Activated CD4-positive, CD25-positive, alpha-beta regulatory T cell (primary cell): ENCODE results near the gene CDC42SE2.
"Not testable (repeated sequence)": the region's sequence is repeated elsewhere in the genome, so short reads cannot be mapped to it uniquely, and the experiment has no call there.

ENCODE experiments used
- DNase-seq, 4 experiments: peaks; one replicate each; lab custom pipeline; 2025; lab: John Stamatoyannopoulos, UW

CDC42SE2 gene

GRCh38 chr5:131277875-131278740 lies 14.3 kb downstream of the CDC42SE2 start:
- no peak for DNase-seq

GRCh38 chr5:131278741-131279124 lies 14.9 kb downstream of the CDC42SE2 start:
- not testable (repeated sequence) for DNase-seq

GRCh38 chr5:131279204-131279603 lies 15.4 kb downstream of the CDC42SE2 start:
- DNase-seq: no peak

- no peak for DNase-seq
Observed at GRCh38 chr5:131280417-131280816, 16.6 kb downstream of the CDC42SE2 start.

GRCh38 chr5:131281133-131281867 lies 17.4 kb downstream of the CDC42SE2 start:
- DNase-seq: no peak

DNA sequence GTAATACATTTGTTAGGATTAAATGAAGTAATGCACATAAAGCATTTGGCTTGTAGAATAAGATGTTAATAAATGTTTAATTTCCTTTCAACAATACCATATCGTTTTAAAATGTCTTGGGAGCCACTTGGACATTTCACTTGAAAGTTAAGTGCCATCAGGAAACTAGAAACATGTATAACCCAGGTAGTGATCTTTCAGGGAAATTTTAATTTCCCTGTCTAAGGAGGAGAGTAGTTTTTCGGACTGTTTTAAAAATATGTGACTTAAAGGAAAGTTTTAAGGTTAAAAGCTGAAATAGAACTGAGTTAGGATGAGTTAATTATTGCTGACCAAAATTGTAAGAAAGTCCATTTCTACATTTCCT lies 18.0 kb downstream of the CDC42SE2 start:
- DNase-seq: no peak

DNA sequence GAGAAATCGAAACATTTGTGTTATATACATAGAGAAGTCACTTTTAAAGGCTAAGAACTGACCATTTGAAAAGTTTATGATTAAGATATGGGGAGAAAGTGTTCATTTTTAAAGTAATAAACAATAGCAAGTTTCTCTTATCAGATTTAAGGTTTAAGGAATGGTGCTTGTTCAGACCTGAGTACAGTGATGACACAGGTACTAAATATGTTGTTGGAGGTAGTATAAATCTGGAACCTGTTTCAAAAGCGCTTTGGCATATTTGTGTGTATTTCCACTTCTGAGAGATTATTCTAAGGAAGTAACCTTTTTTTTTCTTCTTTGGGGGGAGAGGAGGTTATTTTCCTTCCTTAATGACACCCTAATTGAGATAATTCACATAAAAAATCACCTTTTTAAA lies 18.4 kb downstream of the CDC42SE2 start:
- no peak for DNase-seq

- DNase-seq: no peak
Observed at GRCh38 chr5:131285703-131286399, 22.0 kb downstream of the CDC42SE2 start.

DNA sequence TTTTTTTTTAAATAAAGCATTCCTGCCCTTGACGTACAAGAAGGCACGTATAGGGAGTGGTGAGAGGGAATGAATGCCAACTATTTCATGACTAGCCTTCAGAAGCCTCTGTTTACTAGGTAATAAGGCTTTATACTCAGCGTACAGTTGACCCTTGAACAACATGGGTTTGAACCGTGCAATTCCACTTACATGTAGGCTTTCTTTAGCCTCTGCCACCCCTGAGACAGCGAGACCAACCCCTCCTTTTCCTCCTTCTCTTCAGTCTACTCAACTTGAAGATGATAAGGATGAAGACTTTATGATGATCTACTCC lies 22.5 kb downstream of the CDC42SE2 start:
- no peak for DNase-seq

GRCh38 chr5:131288328-131288727 lies 24.5 kb downstream of the CDC42SE2 start:
- no peak for DNase-seq

DNA sequence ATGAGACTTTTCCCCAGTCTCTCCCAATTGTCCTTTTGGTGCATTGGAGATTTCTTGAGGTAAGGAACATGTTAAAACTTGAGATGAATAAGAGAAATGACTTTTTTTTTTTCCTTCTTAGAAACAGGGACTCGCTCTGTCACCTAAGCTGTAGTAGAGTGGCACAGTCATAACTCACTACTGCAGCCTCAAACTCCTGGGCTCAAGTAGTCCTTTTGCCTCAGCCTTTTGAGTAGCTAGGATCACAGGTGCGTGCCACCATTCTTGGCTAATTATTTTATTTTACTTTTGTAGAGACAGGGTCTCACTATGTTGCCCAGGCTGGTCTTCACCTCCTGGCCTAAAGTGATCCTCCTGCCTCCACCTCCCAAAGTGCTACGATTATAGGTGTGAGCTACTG lies 25.9 kb downstream of the CDC42SE2 start:
- DNase-seq: no peak

DNA sequence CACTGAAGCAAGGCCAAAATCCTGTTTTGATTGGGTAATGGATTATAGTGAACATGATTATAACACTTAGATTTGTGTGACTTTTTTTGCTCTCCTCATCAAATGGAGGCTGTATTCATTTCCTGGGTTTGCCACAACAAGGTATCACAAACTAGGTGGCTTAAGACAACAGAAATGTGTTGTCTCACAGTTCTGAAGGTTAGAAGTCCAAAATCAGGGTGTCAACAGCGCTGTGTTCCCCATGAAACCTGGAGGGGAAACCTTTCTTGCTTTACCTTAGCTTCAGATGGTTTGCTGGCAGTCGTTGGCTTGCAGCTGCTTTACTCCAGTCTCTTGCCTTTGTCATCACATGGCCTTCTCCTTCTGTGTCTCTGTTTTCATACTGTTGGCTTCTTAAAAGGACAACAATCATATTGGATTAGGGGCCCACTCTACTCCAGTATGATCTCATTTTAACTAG lies 32.4 kb downstream of the CDC42SE2 start:
- no peak for DNase-seq

DNA sequence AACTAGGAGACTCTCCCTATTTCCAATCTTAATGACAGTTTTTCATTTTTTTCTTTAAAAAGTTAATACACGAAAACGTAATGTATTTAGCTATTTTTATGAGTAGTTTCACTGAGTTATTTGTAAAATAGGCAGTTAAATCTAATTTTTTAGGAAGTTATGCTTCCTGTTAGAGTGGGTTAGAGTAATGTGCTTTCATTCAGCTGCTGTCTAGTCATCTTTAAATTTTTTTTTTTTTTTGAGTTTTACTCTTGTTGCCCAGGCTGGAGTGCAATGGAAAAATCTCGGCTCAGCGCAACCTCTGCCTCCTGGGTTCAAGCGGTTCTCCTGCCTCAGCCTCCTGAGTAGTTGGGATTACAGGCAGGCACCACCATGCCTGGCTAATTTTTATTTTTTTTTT lies 34.0 kb downstream of the CDC42SE2 start:
- DNase-seq: no peak

DNA sequence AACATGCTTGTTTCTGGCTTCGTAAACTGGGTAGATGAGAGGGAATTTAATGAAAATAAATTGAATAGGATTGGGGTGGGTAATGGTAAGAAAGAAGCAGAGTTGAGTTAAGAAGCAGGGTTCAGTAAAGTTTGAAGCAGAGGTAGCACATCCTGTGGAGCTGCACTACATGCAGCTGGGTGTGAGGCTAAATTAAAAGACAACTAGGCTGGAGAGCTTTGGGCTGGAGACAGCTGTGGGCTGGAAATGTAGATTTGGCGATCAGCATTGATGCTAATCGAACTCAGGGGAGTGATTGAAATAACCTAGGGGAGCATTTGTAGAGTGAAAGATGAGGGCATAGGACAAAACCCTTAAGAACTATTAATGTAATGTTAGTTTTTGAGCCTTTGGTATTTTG lies 35.6 kb downstream of the CDC42SE2 start:
- DNase-seq: no peak

- no peak for DNase-seq
Observed at GRCh38 chr5:131302506-131302905, 38.7 kb downstream of the CDC42SE2 start.

- no peak for DNase-seq
Observed at GRCh38 chr5:131303537-131303936, 39.7 kb downstream of the CDC42SE2 start.

GRCh38 chr5:131304414-131304813 lies 40.6 kb downstream of the CDC42SE2 start:
- no peak for DNase-seq

DNA sequence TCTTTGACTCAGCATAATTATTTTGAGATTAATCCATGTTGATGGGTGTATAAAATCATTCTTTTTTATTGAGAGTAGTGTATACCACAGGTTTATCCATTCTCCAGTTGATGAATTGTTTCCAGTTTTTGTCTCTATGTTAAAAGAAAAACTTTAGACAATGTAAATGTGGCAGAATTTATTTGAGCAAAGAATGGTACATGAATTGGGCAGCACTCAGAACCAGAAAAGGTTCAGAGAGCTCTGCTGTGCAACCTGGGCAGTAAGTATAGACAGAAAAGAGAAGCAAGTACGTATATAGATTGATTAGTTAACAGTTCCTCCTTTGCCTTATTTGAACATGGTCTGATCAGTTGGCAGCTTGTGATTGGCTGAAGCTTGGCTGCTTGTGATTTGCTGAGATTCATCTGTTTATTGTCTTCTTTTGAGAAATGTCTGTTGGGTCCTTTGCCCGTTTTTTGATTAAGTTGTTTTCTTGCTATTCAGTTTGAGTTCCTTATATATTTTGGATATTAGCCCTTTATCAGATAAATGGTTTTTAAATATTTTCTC lies 41.4 kb downstream of the CDC42SE2 start:
- DNase-seq: no peak

DNA sequence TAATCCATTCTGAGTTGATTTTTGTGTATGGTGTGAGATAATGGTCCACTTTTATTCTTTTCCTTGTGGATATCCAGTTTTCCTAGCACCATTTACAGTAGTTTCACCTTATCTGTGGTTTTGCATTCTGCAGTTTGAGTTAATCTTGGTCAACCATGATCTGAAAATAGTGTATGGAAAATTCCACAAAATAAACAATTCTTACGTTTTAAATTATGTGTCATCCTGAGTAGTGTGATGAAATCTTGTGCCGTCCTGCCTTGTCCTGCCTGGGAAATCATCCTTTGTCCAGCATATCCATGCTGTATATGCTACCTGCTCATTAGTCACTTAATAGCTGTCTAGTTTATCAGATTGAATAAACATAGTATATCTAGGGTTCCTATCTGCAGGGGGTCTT lies 42.1 kb downstream of the CDC42SE2 start:
- DNase-seq: no peak

DNA sequence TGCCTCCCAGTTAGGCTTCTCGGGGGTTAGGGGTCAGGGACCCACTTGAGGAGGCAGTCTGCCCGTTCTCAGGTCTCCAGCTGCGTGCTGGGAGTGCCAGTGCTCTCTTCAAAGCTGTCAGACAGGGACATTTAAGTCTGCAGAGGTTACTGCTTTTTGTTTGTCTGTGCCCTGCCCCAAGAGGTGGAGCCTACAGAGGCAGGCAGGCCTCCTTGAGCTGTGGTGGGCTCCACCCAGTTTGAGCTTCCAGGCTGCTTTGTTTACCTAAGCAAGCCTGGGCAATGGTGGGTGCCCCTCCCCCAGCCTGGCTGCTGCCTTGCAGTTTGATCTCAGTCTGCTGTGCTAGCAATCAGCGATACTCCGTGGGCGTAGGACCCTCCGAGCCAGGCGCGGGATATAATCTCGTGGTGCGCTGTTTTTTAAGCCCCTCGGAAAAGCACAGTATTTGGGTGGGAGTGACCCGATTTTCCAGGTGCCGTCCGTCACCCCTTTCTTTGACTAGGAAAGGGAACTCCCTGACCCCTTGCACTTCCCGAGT lies 48.5 kb downstream of the CDC42SE2 start:
- not testable (repeated sequence) for DNase-seq

DNA sequence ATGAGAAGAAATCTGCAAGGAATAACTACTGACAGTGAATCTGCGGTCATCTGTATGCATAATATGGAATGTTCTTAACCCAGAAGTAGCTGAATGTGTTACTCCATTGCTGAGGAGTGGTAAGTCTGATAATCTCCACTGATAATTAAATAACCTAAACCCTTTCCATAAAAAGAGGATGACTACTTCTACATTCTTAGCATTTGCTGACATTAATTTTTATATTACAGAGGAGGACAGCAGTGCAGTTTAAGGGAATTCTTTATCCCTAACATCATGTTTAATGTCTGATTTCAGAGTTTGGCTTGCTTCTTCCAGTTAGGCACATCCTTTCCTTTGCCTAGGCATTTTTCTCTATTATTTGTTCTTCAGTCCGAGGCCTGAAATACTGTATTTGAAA lies 52.2 kb downstream of the CDC42SE2 start:
- DNase-seq: no peak

DNA sequence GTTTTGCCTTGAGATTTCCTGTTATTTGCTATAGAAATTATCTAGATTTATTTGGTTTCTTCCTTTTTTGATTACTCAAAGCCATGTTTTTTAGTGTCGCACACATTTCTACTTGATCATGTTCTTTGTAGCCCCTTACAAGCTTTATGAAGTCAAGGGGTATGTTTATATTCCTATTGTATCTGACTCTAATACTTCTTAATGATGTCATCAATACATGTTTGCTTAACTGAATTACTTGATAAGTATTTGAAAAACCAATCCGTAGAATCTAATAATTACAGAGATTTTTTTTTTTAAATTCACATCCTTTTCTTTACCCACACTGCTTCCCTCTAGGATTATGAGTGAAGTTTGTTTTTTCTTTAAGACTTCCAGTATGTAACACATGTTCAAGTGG lies 53.0 kb downstream of the CDC42SE2 start:
- DNase-seq: no peak
